Thymus (tissue), 11 donors: ENCODE measurements around the gene AACS. TPM values are rescaled to one million over a fixed set of nuclear protein-coding genes. Genes with fewer than 3 reads are reported as not detected.
A peak's percentile ranks its signal among the peaks of the same experiment; 100 is the strongest.

Experiments used
- DNase-seq, 9 donors: peaks; one replicate each; pipeline ENCODE4 v3.0.0-alpha.2; 2013; ENCODE audit warnings: low spot score in 9 of 9, low read depth in 6 of 9, missing footprints in 1 of 9
- H3K27ac ChIP-seq, 2 donors: one replicate each; pipeline ENCODE4 v1.5.1; 2013; ENCODE audit warnings: control low read depth in 1 of 2, low read depth in 1 of 2, low read length in 1 of 2, mild to moderate bottlenecking in 1 of 2, moderate library complexity in 1 of 2
- H3K27me3 ChIP-seq, 2 donors: one replicate each; pipeline ENCODE4 v1.5.1; 2013; ENCODE audit warnings: low read length in 1 of 2; ENCODE audit not compliant: control insufficient read depth in 2 of 2, insufficient read depth in 1 of 2
- H3K36me3 ChIP-seq, 2 donors: one replicate each; pipeline ENCODE4 v1.5.1; 2013; ENCODE audit warnings: low read length in 1 of 2, mild to moderate bottlenecking in 1 of 2, moderate library complexity in 1 of 2; ENCODE audit not compliant: control insufficient read depth in 2 of 2, insufficient read depth in 2 of 2
- H3K4me1 ChIP-seq, 2 donors: one replicate each; pipeline ENCODE4 v1.5.1; 2013; ENCODE audit warnings: low read length in 2 of 2; ENCODE audit not compliant: control insufficient read depth in 2 of 2, insufficient read depth in 2 of 2
- H3K4me3 ChIP-seq, 2 donors: one replicate each; pipeline ENCODE4 v1.5.1; 2013; ENCODE audit warnings: low read length in 2 of 2, control low read depth in 1 of 2, mild to moderate bottlenecking in 1 of 2
- H3K9me3 ChIP-seq, 2 donors: one replicate each; pipeline ENCODE4 v1.5.1; 2013; ENCODE audit warnings: low read length in 1 of 2, mild to moderate bottlenecking in 1 of 2; ENCODE audit not compliant: control insufficient read depth in 2 of 2, insufficient read depth in 1 of 2
- WGBS: extraction: QIAGEN DNeasy Blood & Tissue Kit; methylation state at CpG from one replicate; pipeline ENCODE4 v1.1.7; 2013; 5-methylcytosine and 5-hydroxymethylcytosine counted together
- polyA plus RNA-seq: library from polyadenylated mRNA; stranded (reverse); fragments of 200-250 nt; gene quantifications from one replicate; pipeline ENCODE4 v1.2.3, GENCODE V29; 2013
- total RNA-seq: library from RNA; stranded (reverse); fragments of 120-200 nt; gene quantifications from one replicate; pipeline ENCODE4 v1.2.4, GENCODE V29; 2013
- donor health status: healthy.

The AACS gene
- total and polyA plus RNA-seq, 2 donors, result 10.2 to 17.0 TPM

DNA sequence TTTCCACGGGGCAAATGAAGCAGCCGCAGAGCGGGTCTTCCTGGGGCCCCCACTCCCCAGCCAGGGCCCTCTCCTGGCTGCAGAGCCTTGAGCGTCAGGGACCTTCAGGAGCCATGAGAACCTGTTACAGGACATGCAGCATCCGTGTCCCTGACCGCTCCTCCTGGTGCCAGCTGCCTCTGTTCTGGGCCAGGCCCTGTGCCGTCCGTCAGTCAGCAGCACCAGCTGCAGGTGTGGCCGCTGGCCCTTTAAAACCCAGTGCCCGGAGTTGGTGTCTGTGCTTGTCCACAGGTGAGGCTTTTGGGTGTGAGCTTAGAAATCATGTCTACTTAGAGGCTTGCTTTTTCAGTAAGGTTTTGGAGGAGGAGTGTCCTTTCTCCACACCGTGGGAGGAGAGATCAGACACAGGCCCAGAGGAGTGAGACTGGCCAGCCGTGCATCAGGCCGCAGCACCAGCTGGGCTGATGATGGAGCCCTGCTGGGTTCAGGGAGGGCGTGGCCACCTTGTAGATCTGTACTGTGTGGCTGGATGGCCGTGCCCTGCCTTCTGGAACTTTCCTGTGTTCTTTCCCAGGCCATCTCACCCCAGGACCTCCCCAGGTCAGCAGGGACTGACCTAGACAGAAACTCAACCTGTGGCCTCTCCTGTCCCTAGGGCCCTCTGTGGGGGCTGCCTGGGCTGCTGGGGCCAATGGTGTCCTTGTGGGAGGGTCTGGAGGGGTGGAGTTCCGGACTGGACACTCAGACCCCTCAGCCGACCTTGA lies 27.1 kb downstream of the AACS start:
- Histone ChIP-seq H3K27me3 (no peaks in the 10 kb centered on the region), H3K4me3 (no peak overlapping the region), H3K4me1 (peaks cover 0 to 4% of the 10 kb centered on the region in 2 donors), H3K27ac (no peak overlapping the region), H3K36me3 (peaks cover 7 to 51% of the 10 kb centered on the region in 2 donors), H3K9me3 (no peaks in the 10 kb centered on the region)
- WGBS, result 97% methylated on average over 17 of the region's 17 CpGs
- no peak for DNase-seq

DNA sequence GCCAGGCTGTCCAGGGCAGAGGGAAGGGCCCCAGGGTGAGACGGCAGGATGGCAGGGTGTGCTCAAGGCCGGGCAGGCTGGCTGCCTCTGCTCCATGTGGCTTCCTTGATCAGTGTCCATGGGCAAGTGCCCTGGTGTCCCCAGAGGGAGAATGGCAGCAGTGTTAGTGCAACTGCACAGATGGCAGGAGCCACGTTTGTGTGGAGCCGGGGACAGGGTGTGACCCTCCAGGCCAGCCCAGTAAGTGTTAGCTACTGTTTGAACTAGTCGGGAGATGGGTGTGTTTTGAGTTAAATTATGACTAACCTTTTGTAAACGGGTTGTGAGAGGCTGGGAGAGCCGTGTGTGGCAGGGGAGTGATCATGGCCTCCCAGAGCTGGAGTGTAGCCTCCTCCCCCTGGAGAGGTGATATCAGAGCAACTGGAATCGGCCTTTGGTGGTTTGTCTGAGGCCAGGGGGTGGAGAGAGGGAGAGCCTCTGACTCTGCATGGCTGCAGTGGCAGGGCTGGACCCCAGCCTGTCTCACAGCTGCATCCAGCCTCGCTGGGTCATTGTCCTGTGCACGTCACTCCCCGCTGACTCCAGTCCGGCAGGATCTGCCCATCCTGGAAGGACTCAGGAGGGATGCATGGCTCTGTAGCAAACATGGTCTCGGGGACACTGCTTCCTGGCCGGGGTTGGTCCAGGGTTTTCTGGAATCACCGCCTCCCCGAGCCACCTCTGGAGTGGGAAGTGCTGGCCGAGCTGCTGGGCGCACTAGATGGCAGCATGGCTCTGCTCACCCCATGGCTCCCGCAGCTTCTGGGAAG lies 27.8 kb downstream of the AACS start:
- WGBS, result 94% methylated on average over 19 of the region's 19 CpGs
- Histone ChIP-seq H3K4me3 (no peak overlapping the region), H3K27me3 (no peaks in the 10 kb centered on the region), H3K4me1 (peaks cover 0 to 4% of the 10 kb centered on the region in 2 donors), H3K9me3 (no peaks in the 10 kb centered on the region), H3K36me3 (peaks cover 7 to 44% of the 10 kb centered on the region in 2 donors), H3K27ac (no peak overlapping the region)
- no peak for DNase-seq

DNA sequence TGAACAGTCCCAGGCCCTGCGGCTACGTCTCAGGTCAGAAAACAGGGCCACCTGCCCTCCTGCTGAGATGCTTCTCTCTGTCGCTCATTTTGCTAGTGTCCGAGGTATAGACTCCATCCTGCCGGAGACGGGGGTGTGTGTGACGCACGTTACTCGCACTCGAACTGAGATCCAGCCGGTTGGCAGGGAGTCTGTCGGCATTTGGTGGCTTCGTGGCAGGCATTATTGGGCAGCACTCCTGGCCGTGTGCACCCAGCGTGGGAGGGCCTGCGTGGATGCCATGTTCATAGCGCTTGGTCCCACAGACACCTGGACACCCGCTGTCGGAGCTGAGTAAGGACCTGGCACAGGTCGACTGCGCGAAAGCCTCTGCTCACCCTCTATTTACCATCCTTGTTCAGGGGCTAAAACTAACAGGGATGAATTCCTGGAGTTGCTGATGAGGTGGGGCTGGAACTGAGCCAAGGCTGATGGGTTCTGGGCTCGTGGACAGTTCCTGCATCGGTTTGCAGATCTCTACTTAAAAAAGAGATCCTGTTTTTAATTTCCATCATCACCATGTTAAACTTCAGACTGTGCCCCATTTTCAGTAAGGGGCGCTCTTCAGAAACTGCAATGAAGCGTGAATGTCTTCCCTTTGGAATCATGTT lies 28.6 kb downstream of the AACS start:
- H3K4me3 ChIP-seq, result no peak overlapping the region
- H3K36me3 ChIP-seq, result peaks cover 7 to 43% of the 10 kb centered on the region in 2 donors
- no peaks in the 10 kb centered on the region for H3K9me3 ChIP-seq
- no peak overlapping the region for H3K27ac ChIP-seq
- WGBS, result 97% methylated on average over 26 of the region's 26 CpGs
- H3K27me3 ChIP-seq, result no peaks in the 10 kb centered on the region
- DNase-seq, result no peak
- peaks cover 0 to 9% of the 10 kb centered on the region in 2 donors for H3K4me1 ChIP-seq

DNA sequence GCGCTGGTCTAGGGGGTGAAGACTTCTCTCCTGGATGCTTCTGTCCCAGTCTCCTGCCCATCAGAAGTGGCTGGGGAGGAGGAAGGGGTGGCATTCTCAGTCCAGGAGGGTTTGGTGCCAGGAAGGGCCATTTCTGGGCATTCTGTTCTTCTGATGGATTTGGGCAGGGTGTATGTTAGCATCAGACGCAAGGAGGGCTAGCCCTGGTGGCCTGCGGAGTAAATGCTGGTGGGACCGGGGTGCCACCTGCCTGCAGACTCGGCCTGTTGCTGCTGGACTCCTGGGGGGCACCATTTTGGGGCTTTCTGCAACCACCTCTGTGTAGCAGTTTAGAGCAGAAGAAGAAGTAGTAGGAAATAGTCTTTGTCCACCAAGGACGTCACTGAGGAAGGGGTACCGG lies 31.7 kb downstream of the AACS start:
- Histone ChIP-seq H3K27ac (no peak overlapping the region), H3K36me3 (peaks cover 3 to 28% of the 10 kb centered on the region in 2 donors), H3K27me3 (no peaks in the 10 kb centered on the region), H3K4me3 (no peak overlapping the region), H3K4me1 (peaks cover 0 to 19% of the 10 kb centered on the region in 2 donors), H3K9me3 (no peaks in the 10 kb centered on the region)
- WGBS, result 96% methylated on average over 7 of the region's 7 CpGs
- DNase-seq, result no peak

DNA sequence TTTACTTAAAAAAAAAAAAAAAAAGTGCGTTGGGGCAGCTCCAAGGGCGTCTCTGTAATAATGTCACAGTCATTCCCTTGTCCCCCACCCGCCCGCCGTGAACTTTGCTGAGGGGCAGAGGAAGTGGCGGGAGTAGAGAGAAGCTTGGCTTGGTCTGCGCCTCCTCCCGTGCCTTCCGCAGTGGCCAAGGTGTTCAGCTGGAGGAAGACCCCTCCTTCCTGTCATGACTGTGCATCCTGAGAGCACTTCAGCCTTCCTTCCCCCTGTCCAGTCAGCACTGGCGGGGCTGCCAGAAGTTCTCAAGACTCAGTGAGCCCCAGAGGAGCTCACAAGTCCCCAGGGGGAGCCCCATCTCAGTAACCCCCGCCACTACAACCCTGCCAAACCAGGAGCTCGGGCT lies 32.2 kb downstream of the AACS start:
- Histone ChIP-seq H3K4me1 (peaks cover 0 to 19% of the 10 kb centered on the region in 2 donors), H3K27ac (no peak overlapping the region), H3K9me3 (no peaks in the 10 kb centered on the region), H3K27me3 (no peaks in the 10 kb centered on the region), H3K36me3 (peaks cover 3 to 23% of the 10 kb centered on the region in 2 donors), H3K4me3 (no peak overlapping the region)
- no peak for DNase-seq
- 71% methylated on average over 12 of the region's 12 CpGs for WGBS

DNA sequence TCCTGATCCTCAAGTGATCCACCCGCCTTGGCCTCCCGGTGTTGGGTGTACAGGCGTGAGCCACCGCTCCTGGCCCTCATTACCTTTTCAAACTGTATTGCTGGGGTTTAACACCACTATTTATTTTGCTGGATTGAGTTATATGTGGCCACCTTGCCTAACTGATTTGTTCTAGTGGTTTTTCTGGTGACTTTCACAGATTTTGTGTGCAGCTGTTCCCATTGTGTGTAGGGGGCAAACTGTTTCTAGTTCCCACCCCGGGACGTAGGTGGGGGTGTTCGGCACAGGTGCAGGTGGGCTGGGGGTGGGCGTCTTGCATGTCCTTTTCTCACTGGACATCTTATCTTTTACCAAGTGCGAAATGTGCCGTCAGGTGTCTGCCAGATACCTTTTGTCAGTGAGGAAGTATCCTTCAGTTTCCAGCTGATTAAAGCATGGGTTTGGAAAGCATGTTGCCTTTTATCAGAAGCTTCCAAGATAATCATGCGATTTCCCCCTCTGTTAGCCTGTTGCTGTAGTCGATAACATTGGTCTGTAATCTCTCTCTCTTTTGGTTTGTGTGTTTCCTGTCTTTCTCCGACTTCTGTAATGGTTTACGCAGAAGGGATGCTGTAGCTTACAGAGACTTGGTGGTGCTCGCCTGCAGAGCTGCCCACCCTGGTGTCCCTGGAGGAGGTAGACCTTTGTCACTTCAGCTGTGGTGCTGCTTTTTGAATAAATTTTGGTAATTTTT lies 33.6 kb downstream of the AACS start:
- Histone ChIP-seq H3K27ac (no peak overlapping the region), H3K4me1 (peaks cover 0 to 19% of the 10 kb centered on the region in 2 donors), H3K36me3 (peaks cover 6 to 17% of the 10 kb centered on the region in 2 donors), H3K27me3 (no peaks in the 10 kb centered on the region), H3K9me3 (no peaks in the 10 kb centered on the region), H3K4me3 (no peak overlapping the region)
- WGBS, result 27% methylated on average over 15 of the region's 15 CpGs
- peak in 1 of 9 donors; percentile 24 for DNase-seq

DNA sequence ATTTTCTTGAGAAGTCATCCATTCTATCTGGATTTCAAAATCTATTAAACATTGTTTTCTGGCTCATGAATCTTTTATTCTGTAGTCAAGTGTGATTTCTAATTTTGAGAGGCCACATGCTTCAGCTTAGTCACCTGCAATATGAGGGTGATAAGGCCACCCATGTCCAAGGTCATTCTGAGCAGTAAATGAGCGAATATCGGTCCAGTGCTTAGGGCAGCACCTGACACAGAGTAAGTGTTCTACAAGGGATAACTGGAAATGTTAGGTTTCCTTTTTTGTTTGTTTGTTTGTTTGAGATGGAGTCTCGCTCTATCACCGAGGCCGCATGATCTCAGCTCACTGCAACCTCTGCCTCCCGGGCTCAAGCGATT lies 34.2 kb downstream of the AACS start:
- DNase-seq, result no peak
- no peaks in the 10 kb centered on the region for H3K27me3 ChIP-seq
- H3K27ac ChIP-seq, result no peak overlapping the region
- peaks cover 0 to 19% of the 10 kb centered on the region in 2 donors for H3K4me1 ChIP-seq
- H3K9me3 ChIP-seq, result no peaks in the 10 kb centered on the region
- WGBS, result 98% methylated on average over 7 of the region's 7 CpGs
- H3K36me3 ChIP-seq, result peaks cover 6 to 19% of the 10 kb centered on the region in 2 donors
- no peak overlapping the region for H3K4me3 ChIP-seq

DNA sequence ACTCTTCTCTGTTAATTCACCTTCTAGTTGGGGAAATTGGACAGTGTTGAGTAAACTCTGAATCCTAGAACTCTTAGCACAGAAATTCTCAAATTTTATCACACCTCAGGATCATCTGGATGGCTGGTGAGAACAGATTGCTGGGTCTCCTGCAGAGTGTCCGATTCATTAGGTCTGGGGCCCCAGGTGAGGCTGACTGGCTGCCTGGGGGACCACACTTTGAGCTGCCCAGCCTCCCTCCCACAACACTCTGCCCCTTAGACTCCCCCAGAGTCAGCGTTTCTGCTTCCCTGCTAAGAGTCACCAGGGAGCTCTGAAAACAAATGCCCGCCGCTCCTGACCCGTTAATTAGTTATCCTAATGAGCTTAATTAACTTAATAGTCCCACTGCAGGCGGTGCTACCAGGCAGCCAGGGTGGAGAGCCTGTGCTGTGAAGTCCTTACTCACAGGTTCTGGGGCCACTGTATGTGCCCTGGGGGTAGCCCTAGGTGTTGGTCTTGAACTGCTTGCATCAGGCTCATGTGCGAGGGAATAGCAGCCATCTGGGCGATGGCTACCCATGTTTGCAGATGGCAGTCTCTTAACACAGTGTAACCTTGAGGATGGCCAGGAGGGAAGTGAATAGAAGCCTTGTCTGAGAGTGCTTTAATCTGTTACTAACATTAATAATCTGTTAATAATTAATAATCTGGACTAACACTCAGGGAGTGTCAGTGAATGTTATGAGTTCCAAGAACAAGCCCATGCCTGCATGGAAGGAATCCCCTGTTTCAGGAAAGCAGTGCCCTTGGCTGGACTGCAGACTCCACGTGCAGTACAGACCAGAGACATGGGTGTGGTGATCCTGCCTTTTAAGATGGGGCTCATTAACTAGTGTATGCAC lies 35.6 kb downstream of the AACS start:
- Histone ChIP-seq H3K36me3 (peaks cover 3 to 20% of the 10 kb centered on the region in 2 donors), H3K27ac (no peak overlapping the region), H3K9me3 (no peaks in the 10 kb centered on the region), H3K4me3 (no peak overlapping the region), H3K4me1 (peaks cover 0 to 19% of the 10 kb centered on the region in 2 donors), H3K27me3 (no peaks in the 10 kb centered on the region)
- WGBS, result 96% methylated on average over 9 of the region's 9 CpGs
- DNase-seq, result no peak
